SK-N-SH treated with all-trans-retinoic acid at 6 μM for 48 hours (cell line): ENCODE measurements around the gene OTUB1.

Source experiments
- ATAC-seq: fragments of 200-7000 bp; cut with Tn5 transposase; 3 replicates; pipeline ENCODE4 v1.9.1; 2020; ENCODE audit warnings: mild to moderate bottlenecking, moderate library complexity
- ARNTL ChIP-seq: fragments of 450-650 bp; formaldehyde crosslinking; IDR thresholded peaks from 2 replicates; pipeline ENCODE4 v1.5.0; 2020; ENCODE audit warnings: low read depth, mild to moderate bottlenecking, moderate library complexity, borderline replicate concordance
- BACH2 ChIP-seq: fragments of 250-450 bp; sonication (Bioruptor Pico); IDR thresholded peaks from 2 replicates; pipeline ENCODE4 v1.9.0; 2021; ENCODE audit warnings: mild to moderate bottlenecking, borderline replicate concordance
- ESRRG ChIP-seq: fragments of 250-450 bp; sonication (Bioruptor Pico); IDR thresholded peaks from 2 replicates; pipeline ENCODE4 v1.6.1; 2021; ENCODE audit warnings: mild to moderate bottlenecking
- GLIS3 ChIP-seq: fragments of 250-450 bp; sonication (Bioruptor Pico); IDR thresholded peaks from 2 replicates; pipeline ENCODE4 v1.5.0; 2020; ENCODE audit warnings: mild to moderate bottlenecking, moderate library complexity
- ISL1 ChIP-seq: fragments of 250-450 bp; sonication (Bioruptor Pico); IDR thresholded peaks from 2 replicates; pipeline ENCODE4 v2.1.2; 2022; ENCODE audit warnings: mild to moderate bottlenecking, moderate library complexity
- OSR1 ChIP-seq: fragments of 250-450 bp; sonication (Bioruptor Pico); IDR thresholded peaks from 2 replicates; pipeline ENCODE4 v1.8.0; 2022; ENCODE audit warnings: moderate library complexity, mild to moderate bottlenecking, inconsistent platforms
- PPARA ChIP-seq: fragments of 250-450 bp; sonication (Bioruptor Pico); IDR thresholded peaks from 2 replicates; pipeline ENCODE4 v1.5.0; 2020; ENCODE audit warnings: mild to moderate bottlenecking, borderline replicate concordance
- RARB ChIP-seq: fragments of 250-450 bp; sonication (Bioruptor Pico); IDR thresholded peaks from 2 replicates; pipeline ENCODE4 v1.8.0; 2021; ENCODE audit warnings: mild to moderate bottlenecking, moderate library complexity
- TCF4 ChIP-seq: fragments of 250-450 bp; sonication (Bioruptor Pico); IDR thresholded peaks from 2 replicates; pipeline ENCODE4 v1.8.0; 2021; ENCODE audit warnings: mild to moderate bottlenecking, moderate library complexity, borderline replicate concordance
- TOX ChIP-seq: fragments of 250-450 bp; sonication (Bioruptor Pico); IDR thresholded peaks from 2 replicates; pipeline ENCODE4 v1.8.0; 2021; ENCODE audit warnings: mild to moderate bottlenecking, moderate library complexity, borderline replicate concordance
- ZC3H10 ChIP-seq: fragments of 250-450 bp; sonication (Bioruptor Pico); IDR thresholded peaks from 2 replicates; pipeline ENCODE4 v1.5.1; 2021; ENCODE audit warnings: mild to moderate bottlenecking, moderate library complexity
- ZFP30 ChIP-seq: fragments of 450-650 bp; formaldehyde crosslinking; IDR thresholded peaks from 2 replicates; pipeline ENCODE4 v1.5.0; 2022; ENCODE audit warnings: mild to moderate bottlenecking, moderate library complexity
- ZNF565 ChIP-seq: fragments of 450-650 bp; formaldehyde crosslinking; conservative IDR thresholded peaks from 2 replicates; pipeline ENCODE4 v1.5.0; 2020; ENCODE audit warnings: low read depth, mild to moderate bottlenecking, moderate library complexity
- ZNF70 ChIP-seq: fragments of 450-650 bp; formaldehyde crosslinking; IDR thresholded peaks from 2 replicates; pipeline ENCODE4 v1.5.0; 2020; ENCODE audit warnings: mild to moderate bottlenecking, moderate library complexity
- ZNF8 ChIP-seq: fragments of 450-650 bp; formaldehyde crosslinking; IDR thresholded peaks from 2 replicates; pipeline ENCODE4 v1.5.0; 2020; ENCODE audit warnings: mild to moderate bottlenecking, moderate library complexity
- TF ChIP-seq, protein P1 (sequence below): fragments of 250-450 bp; sonication (Bioruptor Pico); IDR thresholded peaks from 2 replicates; pipeline ENCODE4 v1.5.1; 2021; ENCODE audit warnings: mild to moderate bottlenecking, moderate library complexity
- TF ChIP-seq, protein P2 (sequence below): fragments of 250-450 bp; sonication (Bioruptor Pico); IDR thresholded peaks from 2 replicates; pipeline ENCODE4 v1.8.0; 2020; ENCODE audit warnings: mild to moderate bottlenecking, moderate library complexity, borderline replicate concordance
- TF ChIP-seq, protein P3 (sequence below): fragments of 250-450 bp; sonication (Bioruptor Pico); IDR thresholded peaks from 2 replicates; pipeline ENCODE4 v1.5.1; 2020; ENCODE audit warnings: low read depth, mild to moderate bottlenecking, moderate library complexity
- TF ChIP-seq, protein P4 (sequence below): fragments of 250-450 bp; sonication (Bioruptor Pico); IDR thresholded peaks from 2 replicates; pipeline ENCODE4 v1.8.0; 2021; ENCODE audit warnings: low read depth, mild to moderate bottlenecking, moderate library complexity, borderline replicate concordance
- TF ChIP-seq, protein P5 (sequence below): fragments of 250-450 bp; sonication (Bioruptor Pico); IDR thresholded peaks from 2 replicates; pipeline ENCODE4 v1.5.0; 2020; ENCODE audit warnings: mild to moderate bottlenecking, moderate library complexity

OTUB1 gene

DNA sequence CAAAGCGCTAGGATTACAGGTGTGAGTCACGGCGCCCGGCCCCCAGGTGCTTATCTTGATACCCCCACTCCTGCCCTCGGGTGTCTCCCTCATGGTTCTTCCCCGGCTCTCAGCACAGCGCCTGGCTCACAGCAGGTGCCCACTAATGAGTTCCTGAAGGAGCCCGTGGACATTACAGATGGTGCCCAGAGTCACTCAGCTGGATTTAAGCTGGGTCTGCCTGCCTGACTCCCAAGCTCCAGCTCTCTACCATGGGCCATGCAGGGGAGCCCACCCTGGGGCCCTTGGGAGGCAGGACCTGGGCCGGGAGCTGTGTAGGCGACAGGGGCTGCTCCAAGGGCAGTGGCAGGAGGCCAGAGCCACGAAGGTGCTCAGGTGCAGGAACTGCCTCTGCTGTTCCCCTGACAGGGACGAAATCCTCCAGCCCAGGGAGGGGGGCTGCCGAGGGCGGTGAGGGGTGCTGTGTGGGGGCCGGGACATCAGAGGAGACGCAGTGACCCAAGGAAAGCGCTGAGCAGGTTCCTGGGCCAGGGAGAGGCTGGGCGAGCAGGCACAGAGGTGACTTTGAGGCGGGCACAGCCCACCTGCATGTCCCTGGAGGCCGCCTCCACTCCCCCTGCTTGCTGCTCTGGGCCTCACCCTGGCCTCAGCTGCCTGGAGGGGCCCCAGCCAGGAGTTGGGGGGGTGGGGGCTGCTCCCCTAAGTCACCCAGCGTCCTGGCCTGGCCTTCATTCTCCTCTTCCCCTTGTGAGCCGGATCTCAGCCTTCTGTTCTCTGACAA lies 34.9 kb downstream of the OTUB1 start:
- TF ChIP-seq ZNF8 (CRISPR knock-in tag) (no peak), ZNF70 (CRISPR knock-in tag) (no peak), BACH2 (CRISPR knock-in tag) (no peak), ISL1 (CRISPR knock-in tag) (no peak), OSR1 (CRISPR knock-in tag) (no peak), ARNTL (CRISPR knock-in tag) (no peak), GLIS3 (CRISPR knock-in tag) (no peak), ZFP30 (CRISPR knock-in tag) (no peak), PPARA (CRISPR knock-in tag) (no peak), ESRRG (no peak), RARB (no peak), TOX (no peak), ZC3H10 (no peak), ZNF565 (CRISPR knock-in tag) (no peak), TCF4 (CRISPR knock-in tag) (no peak)
- TF ChIP-seq, protein P1, sequence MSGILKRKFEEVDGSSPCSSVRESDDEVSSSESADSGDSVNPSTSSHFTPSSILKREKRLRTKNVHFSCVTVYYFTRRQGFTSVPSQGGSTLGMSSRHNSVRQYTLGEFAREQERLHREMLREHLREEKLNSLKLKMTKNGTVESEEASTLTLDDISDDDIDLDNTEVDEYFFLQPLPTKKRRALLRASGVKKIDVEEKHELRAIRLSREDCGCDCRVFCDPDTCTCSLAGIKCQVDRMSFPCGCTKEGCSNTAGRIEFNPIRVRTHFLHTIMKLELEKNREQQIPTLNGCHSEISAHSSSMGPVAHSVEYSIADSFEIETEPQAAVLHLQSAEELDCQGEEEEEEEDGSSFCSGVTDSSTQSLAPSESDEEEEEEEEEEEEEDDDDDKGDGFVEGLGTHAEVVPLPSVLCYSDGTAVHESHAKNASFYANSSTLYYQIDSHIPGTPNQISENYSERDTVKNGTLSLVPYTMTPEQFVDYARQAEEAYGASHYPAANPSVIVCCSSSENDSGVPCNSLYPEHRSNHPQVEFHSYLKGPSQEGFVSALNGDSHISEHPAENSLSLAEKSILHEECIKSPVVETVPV: no peak
- TF ChIP-seq, protein P2, sequence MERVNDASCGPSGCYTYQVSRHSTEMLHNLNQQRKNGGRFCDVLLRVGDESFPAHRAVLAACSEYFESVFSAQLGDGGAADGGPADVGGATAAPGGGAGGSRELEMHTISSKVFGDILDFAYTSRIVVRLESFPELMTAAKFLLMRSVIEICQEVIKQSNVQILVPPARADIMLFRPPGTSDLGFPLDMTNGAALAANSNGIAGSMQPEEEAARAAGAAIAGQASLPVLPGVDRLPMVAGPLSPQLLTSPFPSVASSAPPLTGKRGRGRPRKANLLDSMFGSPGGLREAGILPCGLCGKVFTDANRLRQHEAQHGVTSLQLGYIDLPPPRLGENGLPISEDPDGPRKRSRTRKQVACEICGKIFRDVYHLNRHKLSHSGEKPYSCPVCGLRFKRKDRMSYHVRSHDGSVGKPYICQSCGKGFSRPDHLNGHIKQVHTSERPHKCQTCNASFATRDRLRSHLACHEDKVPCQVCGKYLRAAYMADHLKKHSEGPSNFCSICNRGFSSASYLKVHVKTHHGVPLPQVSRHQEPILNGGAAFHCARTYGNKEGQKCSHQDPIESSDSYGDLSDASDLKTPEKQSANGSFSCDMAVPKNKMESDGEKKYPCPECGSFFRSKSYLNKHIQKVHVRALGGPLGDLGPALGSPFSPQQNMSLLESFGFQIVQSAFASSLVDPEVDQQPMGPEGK (CRISPR knock-in tag): no peak
- TF ChIP-seq, protein P3, sequence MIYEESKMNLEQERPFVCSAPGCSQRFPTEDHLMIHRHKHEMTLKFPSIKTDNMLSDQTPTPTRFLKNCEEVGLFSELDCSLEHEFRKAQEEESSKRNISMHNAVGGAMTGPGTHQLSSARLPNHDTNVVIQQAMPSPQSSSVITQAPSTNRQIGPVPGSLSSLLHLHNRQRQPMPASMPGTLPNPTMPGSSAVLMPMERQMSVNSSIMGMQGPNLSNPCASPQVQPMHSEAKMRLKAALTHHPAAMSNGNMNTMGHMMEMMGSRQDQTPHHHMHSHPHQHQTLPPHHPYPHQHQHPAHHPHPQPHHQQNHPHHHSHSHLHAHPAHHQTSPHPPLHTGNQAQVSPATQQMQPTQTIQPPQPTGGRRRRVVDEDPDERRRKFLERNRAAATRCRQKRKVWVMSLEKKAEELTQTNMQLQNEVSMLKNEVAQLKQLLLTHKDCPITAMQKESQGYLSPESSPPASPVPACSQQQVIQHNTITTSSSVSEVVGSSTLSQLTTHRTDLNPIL (CRISPR knock-in tag): no peak
- TF ChIP-seq, protein P4, sequence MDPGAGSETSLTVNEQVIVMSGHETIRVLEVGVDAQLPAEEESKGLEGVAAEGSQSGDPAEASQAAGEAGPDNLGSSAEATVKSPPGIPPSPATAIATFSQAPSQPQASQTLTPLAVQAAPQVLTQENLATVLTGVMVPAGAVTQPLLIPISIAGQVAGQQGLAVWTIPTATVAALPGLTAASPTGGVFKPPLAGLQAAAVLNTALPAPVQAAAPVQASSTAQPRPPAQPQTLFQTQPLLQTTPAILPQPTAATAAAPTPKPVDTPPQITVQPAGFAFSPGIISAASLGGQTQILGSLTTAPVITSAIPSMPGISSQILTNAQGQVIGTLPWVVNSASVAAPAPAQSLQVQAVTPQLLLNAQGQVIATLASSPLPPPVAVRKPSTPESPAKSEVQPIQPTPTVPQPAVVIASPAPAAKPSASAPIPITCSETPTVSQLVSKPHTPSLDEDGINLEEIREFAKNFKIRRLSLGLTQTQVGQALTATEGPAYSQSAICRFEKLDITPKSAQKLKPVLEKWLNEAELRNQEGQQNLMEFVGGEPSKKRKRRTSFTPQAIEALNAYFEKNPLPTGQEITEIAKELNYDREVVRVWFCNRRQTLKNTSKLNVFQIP (CRISPR knock-in tag): no peak
- TF ChIP-seq, protein P5, sequence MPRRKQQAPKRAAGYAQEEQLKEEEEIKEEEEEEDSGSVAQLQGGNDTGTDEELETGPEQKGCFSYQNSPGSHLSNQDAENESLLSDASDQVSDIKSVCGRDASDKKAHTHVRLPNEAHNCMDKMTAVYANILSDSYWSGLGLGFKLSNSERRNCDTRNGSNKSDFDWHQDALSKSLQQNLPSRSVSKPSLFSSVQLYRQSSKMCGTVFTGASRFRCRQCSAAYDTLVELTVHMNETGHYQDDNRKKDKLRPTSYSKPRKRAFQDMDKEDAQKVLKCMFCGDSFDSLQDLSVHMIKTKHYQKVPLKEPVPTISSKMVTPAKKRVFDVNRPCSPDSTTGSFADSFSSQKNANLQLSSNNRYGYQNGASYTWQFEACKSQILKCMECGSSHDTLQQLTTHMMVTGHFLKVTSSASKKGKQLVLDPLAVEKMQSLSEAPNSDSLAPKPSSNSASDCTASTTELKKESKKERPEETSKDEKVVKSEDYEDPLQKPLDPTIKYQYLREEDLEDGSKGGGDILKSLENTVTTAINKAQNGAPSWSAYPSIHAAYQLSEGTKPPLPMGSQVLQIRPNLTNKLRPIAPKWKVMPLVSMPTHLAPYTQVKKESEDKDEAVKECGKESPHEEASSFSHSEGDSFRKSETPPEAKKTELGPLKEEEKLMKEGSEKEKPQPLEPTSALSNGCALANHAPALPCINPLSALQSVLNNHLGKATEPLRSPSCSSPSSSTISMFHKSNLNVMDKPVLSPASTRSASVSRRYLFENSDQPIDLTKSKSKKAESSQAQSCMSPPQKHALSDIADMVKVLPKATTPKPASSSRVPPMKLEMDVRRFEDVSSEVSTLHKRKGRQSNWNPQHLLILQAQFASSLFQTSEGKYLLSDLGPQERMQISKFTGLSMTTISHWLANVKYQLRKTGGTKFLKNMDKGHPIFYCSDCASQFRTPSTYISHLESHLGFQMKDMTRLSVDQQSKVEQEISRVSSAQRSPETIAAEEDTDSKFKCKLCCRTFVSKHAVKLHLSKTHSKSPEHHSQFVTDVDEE (CRISPR knock-in tag): no peak
- ATAC-seq: no peak

DNA sequence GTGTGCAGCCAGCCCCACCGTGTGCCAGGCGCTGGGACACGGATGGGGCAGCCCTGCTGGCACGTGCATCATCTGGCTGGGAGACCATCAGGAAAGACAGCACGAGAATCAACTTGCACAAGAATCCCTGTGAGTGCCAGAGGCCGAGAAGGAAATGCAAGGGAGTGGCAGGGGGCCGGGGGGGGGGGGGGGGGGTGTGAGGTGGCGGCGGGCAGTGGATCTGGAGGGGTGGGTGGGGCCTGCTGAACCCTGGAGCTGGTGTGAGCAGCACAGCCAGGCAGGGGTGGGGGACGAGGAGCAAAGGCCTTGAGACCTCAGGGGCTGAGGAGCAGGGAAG lies 35.5 kb downstream of the OTUB1 start:
- TF ChIP-seq, protein P1: no peak
- no peak for TF ChIP-seq OSR1 (CRISPR knock-in tag)
- TF ChIP-seq, protein P4 (CRISPR knock-in tag): no peak
- no peak for TF ChIP-seq ISL1 (CRISPR knock-in tag)
- TF ChIP-seq, protein P5 (CRISPR knock-in tag): no peak
- no peak for TF ChIP-seq ARNTL (CRISPR knock-in tag)
- TF ChIP-seq TOX: no peak
- TF ChIP-seq, protein P3 (CRISPR knock-in tag): no peak
- no peak for TF ChIP-seq ZNF565 (CRISPR knock-in tag)
- no peak for ATAC-seq
